HG02763 (cell line): ENCODE results near the gene JAG1.

Experiments used
- ATAC-seq: cut with Tn5 transposase; IDR thresholded peaks from one replicate; pipeline ENCODE4 v1.9.1; 2021; ENCODE audit warnings: mild to moderate bottlenecking, moderate library complexity; ENCODE audit not compliant: unreplicated experiment

JAG1 gene

DNA sequence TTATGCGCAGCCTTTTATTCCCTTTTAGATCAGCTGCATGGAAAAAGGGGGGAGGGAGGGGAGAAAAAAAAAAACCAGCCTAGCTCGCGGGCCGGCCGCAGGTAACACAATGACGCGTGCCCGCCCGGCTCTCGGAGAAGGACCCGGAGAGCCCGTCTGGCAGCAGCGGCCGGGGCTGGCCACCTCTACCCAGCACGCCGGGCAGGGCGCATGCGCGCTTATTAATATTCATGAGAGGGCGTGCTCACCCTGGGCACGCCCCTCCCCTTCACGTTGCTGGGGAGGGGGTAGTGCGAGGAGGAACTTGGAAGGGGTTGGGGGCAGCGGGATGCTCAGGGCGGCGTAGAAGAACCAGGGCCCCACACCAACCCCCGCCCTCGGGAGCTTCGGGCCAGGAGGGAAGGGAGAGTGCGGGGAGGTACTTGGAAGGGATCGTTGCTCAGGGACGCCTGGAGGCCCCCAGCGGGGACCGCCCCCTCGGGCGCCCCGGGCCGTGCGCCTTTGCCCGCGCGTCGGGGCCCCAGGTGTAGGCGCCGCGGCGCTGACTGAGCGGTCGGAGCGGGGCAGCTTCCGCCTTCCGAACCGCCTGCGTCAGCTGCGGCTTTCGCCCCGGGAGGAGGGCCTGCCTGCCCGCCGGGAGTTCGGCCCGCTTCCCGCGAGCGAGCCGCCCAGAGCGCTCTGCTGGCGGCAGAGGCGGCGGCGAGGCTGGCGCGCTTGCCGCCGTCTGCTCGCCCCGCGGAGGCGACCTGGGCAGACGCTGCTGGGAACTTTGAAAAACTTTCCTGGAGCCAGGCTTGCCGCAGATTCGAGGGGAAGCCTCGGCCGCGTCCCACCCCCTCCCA lies at the start of gene JAG1:
TSS of gene JAG1 (minus strand) at position 158 of the 842 bp plus-strand sequence. CDS start 469 bp downstream, outside the sequence.
- peak; percentile 55 for ATAC-seq

GRCh38 chr20:10721976-10722375 lies 48.2 kb upstream of the JAG1 start:
- ATAC-seq, result no peak

DNA sequence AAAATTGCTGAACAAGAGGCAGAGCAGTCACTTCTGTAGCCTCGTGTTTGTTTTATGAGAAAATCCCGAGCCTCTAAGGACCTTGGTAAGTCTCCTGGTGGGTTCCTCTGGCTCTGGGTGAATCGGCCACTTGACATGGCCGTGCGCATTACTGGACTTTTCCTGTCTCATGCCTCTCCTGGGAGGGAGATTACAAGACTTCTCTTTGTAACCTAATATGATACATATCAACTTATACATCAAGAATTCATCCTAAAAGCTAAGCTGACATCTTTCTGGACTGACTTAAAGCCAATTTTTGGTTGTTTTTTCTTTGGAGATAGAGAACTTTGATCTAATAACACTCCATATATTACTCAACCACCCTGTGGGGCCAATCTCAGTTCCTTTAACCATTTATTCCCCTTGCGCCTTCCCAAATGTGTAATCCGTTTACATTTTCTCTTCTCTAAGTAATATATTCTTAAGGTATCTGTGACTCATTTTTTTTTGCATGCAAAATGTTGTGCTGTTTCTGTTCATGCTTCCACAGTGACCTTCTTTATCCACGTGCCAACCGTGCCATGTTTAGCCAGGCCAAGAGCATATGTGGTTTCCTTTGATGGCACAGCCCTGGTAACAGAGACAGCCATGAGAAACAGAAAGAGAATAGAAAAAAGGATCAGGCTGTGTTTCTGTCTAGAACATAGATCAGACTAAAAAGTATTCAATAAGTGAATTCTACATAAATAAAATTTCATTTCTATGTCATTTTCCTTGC lies 47.5 kb upstream of the JAG1 start:
- no peak for ATAC-seq

DNA sequence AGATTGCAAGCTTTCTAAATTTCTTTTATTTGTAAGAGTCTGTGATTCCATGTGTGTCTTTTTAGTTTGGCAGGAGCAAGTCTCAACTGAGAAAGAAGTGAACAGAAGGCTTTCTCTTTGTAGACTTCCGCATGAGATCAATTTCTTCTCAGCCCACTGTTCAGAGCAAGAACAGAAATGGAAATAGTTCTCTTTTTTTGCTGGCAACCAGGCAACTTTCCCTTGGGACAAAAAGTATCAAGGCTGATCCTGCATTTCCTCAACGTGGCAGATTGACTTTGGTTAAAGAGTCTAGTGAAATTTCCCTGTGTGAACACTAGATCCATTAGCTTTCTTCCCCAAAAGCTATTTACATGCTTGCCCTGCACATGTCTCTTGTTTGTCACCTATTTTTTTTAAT lies 46.8 kb upstream of the JAG1 start:
- ATAC-seq, result no peak

GRCh38 chr20:10719740-10720385 lies 46.1 kb upstream of the JAG1 start:
- ATAC-seq, result no peak

DNA sequence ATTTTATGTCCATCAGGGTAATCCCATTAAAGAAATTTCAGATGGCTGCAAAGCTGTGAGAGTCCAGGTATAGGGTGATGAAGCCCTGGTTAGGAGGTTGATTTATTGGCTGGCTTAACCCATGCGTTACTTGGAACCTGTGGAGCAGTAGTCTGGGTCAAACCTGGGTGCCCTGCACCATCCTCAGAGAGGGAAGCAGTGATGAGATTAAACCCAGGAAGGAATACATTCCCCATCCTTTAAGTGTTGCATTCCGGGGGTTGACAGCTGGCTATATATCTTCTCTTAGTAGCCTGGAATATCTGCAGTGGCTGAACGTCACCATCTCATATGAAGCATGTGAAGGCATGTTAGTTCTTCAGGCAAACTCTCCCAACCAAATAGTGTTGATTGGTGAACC lies 44.9 kb upstream of the JAG1 start:
- no peak for ATAC-seq

DNA sequence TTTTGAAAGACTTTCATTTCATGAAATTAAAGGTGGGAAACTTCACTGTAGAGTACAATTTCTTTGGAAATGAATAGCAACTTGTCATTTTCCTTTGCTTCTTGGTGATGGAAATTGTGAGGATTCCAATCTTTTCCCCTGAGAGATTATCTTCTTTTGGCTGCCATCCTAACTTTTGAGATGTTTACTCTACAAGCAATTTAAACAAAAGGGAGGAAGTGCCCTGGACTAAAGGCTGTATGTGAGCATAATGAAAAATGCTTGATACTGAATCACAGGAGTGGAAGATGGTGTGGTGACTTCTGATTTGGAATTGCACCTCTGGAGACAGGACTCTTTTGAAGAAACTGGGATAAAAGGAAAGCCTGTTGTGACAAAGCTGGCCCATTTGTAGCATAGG lies 43.1 kb upstream of the JAG1 start:
- ATAC-seq, result no peak

- no peak for ATAC-seq
These were observed 41.2 kb upstream of the JAG1 start for GRCh38 chr20:10715035-10715434.

DNA sequence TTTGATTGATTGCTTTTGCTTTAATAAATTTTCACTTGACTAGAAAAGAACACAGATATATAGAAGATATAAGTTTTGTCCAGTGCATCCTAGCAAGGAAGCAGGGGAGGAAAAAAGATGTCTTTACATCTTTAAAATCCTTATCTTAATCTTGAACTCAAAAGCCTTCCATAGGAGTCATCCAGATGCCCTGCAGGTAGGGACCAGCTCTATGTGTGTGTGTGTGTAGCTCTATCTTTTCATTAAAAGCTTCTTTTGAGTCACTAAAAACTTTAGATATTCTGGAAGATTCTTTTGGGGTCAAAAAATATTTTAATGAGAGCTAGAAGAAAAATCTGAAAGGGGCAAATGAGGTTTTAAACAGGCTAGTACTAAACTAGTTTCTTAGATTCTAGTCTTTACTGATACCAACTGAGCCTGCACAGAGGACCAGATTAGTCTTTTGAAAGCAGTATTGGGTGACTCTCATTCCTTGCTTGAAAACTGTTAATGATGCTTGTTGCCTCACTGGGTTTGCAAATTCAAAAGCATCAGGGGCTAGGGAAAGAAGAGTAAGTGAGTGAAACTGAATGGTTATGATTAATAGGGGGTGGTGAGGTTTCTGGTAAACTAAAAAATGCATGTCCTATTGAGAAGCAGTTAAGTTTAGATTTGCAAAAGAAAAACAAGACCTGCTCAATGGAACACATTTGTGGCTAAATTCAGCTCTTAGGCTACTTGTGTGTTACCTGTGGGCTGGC lies 40.6 kb upstream of the JAG1 start:
- ATAC-seq, result no peak

GRCh38 chr20:10713161-10713560 lies 39.4 kb upstream of the JAG1 start:
- no peak for ATAC-seq

DNA sequence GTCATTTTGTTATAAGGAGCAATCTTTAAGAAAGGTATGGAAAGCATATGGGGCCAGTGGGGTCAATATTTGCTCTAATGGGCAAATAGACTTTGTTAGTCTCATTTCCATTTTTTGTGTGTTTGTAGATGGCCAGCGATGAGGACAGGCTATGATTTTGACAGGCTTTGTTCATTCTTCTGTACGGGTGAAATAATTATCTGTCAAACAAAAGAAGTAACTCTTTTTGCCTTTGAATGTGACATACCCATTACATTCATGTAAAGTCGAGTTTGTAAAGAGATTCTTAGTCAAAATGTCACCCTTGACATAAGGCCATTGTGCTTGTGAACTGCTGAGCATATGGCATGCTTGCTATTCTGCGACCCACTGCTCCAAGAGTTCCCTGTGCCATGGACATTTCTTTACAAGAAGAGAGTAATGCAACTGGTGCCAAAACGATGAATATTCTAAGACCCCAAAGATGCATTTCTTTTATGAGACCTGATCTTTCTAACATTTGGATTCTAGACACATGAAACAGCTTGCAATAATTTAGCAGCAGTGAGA lies 38.2 kb upstream of the JAG1 start:
- no peak for ATAC-seq

- no peak for ATAC-seq
These were observed 37.4 kb upstream of the JAG1 start for GRCh38 chr20:10710991-10711775.

GRCh38 chr20:10709916-10710315 lies 36.1 kb upstream of the JAG1 start:
- ATAC-seq, result no peak

DNA sequence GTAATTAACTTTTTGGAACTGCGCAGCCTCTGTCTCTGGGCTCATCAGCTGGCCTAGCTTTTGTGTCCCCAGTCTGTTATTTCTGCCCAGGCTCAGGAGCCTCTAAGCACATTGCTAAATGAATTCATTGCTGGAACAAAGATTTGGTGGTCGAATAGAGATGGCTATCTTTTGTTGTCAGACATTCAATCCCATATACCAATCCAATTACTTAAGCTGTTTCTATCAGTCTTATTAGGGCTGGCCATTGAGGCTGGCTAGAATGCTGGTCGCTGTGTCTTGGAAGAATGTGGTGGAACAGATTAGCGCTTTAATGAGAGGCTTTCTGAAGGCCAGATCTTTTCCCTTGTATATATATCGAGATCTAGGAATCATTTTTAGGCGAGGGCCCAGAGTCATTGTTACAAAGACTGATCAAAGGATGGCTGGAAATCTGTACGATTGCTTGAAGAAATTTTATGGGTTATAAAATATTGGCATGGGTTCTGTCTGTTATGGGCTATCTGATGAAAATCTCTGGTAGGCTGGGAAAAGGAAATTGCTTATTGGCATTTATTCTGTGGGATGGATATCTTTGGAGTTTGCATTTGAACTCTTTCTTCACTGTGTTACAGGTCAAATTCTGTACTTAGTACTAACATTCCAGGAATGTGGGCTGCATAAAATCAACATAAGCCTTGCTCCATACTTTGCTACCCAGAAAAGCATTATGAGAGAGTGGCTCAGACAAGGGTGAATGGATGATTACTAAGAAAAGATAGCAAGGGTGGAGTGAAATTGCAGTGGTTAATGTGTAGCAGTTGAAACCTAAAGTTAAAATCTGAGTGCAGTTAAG lies 34.8 kb upstream of the JAG1 start:
- no peak for ATAC-seq

- no peak for ATAC-seq
These were observed 34.0 kb upstream of the JAG1 start for GRCh38 chr20:10707791-10708190.

- no peak for ATAC-seq
These were observed 33.3 kb upstream of the JAG1 start for GRCh38 chr20:10707068-10707467.

DNA sequence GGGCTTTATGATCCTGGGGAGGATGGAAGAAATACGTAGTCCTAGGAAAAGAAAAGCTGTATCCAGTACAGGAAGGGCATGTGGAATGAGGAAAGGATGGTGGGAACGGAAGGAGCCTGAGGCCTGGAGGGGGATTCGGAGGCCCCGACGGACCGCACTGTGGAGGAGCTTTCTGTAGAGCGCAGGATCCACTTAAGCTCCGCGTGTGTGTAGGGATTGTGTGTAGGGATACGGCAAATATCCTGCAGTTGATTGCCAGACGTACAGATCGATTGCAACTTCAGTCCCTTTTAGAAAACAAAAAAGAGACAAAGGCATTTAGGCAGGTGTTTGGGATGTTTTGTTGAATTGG lies 32.6 kb upstream of the JAG1 start:
- ATAC-seq, result no peak

- no peak for ATAC-seq
These were observed 32.1 kb upstream of the JAG1 start for GRCh38 chr20:10705801-10706459.

DNA sequence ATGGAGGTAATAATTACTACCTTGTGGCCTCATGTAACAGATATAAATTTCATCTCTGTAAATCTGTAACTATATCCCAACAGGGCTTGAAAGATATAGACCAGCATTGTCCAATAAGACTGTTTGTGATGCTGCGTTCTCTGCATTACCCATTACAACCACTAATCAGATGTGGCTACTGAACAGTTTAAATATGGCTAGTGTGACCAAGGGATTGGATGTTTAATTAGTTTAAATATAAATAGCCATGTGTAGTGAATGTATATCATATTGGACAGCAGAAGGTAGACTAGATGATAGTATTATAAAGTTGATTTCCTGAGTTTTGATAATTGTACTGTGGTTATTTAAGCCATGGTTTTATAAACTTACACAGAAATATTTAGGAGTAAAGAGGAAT lies 27.8 kb upstream of the JAG1 start:
- no peak for ATAC-seq
